ENCODE data around the gene MON1A. TPM values are rescaled to one million over a fixed set of nuclear protein-coding genes. Genes with fewer than 3 reads are reported as not detected.

MON1A gene
- total and polyA plus RNA-seq, 7 donors = 13.7 to 37.8 (median 15.9) TPM

DNA sequence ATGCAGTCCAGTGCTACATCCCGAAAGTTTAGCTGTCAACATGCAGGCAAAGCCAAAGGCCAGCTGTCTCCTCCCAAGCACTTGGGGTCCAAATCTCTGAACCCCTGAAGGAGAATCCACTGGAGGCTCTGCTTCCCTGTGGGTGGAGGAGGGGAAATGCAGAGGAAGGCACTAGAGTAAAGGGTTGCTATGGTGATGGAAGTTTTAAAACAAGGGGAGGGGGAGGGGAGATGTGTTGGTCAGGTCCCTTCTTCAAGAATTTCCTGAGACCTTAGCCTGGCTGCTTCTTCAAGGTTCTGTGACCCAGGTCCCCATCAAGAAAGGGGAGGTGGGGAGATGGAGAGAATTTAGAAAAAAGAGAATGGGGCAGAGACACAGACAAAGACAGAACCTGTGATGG lies 62.2 kb downstream of the MON1A start:
- WGBS, 3 donors = 74 to 81% (median 80%) methylated on average over 1 of the region's 1 CpG
- Histone ChIP-seq H3K27ac (no peak overlapping the region), H3K4me3 (no peak overlapping the region), H3K9me3 (no peaks in the 10 kb centered on the region), H3K27me3 (ENCODE audit: insufficient read depth in 3 of 3, low read length in 2 of 3) (peaks cover 0 to 33% (median 10%) of the 10 kb centered on the region in 3 donors), H3K4me1 (no peaks in the 10 kb centered on the region), H3K36me3 (ENCODE audit: insufficient read depth in 1 of 2, low read depth in 1 of 2) (no peaks in the 10 kb centered on the region)
- ATAC-seq (no peak), DNase-seq (no peak)
- TF ChIP-seq, protein P1, sequence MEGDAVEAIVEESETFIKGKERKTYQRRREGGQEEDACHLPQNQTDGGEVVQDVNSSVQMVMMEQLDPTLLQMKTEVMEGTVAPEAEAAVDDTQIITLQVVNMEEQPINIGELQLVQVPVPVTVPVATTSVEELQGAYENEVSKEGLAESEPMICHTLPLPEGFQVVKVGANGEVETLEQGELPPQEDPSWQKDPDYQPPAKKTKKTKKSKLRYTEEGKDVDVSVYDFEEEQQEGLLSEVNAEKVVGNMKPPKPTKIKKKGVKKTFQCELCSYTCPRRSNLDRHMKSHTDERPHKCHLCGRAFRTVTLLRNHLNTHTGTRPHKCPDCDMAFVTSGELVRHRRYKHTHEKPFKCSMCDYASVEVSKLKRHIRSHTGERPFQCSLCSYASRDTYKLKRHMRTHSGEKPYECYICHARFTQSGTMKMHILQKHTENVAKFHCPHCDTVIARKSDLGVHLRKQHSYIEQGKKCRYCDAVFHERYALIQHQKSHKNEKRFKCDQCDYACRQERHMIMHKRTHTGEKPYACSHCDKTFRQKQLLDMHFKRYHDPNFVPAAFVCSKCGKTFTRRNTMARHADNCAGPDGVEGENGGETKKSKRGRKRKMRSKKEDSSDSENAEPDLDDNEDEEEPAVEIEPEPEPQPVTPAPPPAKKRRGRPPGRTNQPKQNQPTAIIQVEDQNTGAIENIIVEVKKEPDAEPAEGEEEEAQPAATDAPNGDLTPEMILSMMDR (IDR thresholded peaks at IDR 0.05) = no peak
- intact Hi-C loops (cut with DNase I) = no loop called here

DNA sequence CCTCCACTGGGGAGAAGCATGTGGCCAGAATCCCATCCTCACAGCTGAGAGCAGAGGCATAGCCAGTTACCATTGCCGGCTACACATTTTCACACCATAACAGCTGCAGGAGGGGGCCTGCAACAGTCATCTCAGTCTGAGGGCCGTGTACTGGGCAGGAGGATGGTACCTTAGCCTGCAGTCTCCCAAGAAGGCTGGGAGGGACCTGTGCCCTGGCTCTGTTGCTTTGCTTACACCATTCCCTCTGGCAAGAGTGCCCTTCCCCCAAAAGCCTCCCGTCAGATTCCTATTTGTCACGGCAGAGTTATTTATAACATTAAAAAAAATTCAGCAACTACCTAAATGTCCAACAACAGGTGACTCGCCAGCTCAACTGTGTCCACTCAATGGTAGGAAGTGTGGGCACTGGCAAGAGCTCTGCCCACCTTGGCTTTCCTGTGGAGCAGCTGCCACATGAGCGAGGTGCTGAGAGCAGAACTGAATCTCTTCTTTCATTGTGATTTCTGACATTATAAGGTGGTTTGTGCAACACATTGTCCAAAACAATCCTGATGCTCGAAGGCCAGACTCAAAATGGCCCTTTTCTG lies 64.3 kb downstream of the MON1A start:
- Histone ChIP-seq H3K36me3 (ENCODE audit: insufficient read depth in 1 of 2, low read depth in 1 of 2) (no peaks in the 10 kb centered on the region), H3K4me1 (no peaks in the 10 kb centered on the region), H3K9me3 (no peaks in the 10 kb centered on the region), H3K27me3 (ENCODE audit: insufficient read depth in 3 of 3, low read length in 2 of 3) (peaks cover 0 to 23% (median 8%) of the 10 kb centered on the region in 3 donors), H3K27ac (no peak overlapping the region), H3K4me3 (no peak overlapping the region)
- no peak for DNase-seq
- TF ChIP-seq, protein P1 (IDR thresholded peaks at IDR 0.05) = no peak
- 29 to 36% (median 31%) methylated on average over 7 of the region's 7 CpGs for WGBS, 3 donors
- peak; percentile 48 to 55 (median 53) for ATAC-seq
- intact Hi-C loops (cut with DNase I) = no loop called here

DNA sequence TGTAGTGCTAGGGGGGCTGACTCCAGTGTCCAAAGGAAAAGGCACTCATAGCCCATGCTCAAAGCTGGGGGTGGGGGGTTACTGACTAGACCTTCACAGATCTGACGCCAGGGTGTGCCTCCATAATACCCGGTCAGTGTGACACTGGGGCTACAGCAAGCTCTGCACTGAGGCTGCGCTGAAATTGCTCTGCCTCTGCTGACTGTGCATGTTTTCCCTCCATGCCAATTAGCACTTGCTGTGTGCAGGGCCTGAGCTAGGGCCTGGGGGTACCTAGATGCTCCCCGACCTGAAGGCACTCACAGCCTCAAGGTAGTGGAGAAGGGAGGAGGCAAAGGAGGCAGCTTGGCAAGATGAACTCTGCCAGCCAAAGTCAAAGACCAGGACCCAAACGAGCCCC lies 65.1 kb downstream of the MON1A start:
- no peak overlapping the region for H3K4me3 ChIP-seq
- ATAC-seq (no peak), DNase-seq (no peak)
- TF ChIP-seq, protein P1 (IDR thresholded peaks at IDR 0.05) = no peak
- no peaks in the 10 kb centered on the region for H3K36me3 ChIP-seq (ENCODE audit: insufficient read depth in 1 of 2, low read depth in 1 of 2)
- H3K9me3 ChIP-seq = no peaks in the 10 kb centered on the region
- H3K27me3 ChIP-seq (ENCODE audit: insufficient read depth in 3 of 3, low read length in 2 of 3) = peaks cover 0 to 15% (median 6%) of the 10 kb centered on the region in 3 donors
- no peak overlapping the region for H3K27ac ChIP-seq
- intact Hi-C loops (cut with DNase I) = no loop called here
- 46 to 55% (median 51%) methylated on average over 5 of the region's 5 CpGs for WGBS, 3 donors
- no peaks in the 10 kb centered on the region for H3K4me1 ChIP-seq

DNA sequence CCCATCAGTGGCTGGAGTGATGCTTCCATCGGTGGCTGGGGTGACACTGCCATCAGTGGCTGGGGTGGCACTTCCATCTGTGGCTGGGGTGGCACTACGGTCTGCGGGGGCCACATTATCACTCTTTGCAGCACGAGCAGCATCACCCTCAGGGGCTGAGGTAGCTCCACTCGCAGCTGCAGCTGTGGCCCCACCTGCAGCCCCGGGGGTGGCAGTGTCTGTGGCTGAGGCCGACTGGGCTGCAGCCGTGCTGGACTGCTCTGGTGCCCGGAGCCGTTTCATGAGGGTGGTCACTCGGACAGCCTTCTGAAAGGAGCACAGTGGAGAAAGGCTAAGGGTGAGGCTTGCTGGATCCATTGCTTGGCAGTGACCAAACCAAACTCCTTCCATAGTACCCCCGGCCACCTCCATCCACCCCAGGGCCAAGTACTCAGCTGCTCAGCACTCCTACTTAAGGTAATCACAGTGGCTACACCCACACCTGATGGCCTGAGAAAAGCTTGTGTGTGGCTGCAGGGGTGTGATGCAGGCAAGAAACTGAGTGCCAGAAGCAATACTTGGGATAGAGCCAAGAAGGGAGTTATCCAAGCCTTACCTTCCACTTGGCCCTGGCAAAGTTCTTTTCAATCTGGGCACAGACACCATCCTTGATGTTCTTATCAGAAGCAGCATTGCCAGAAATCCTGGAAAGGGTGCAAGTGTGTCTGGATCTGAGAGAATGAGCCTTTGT lies 69.9 kb downstream of the MON1A start:
- intact Hi-C loops (cut with DNase I) = no loop called here
- H3K4me3 ChIP-seq = no peak overlapping the region
- 83 to 89% (median 83%) methylated on average over 12 of the region's 12 CpGs for WGBS, 3 donors

More for the DNA sequence above, 69.9 kb downstream of the MON1A start:
- TF ChIP-seq, protein P1 (IDR thresholded peaks at IDR 0.05) = no peak
- Histone ChIP-seq H3K27me3 (ENCODE audit: insufficient read depth in 3 of 3, low read length in 2 of 3) (peaks cover 0 to 2% (median 0%) of the 10 kb centered on the region in 3 donors), H3K27ac (no peak overlapping the region), H3K36me3 (ENCODE audit: insufficient read depth in 1 of 2, low read depth in 1 of 2) (no peaks in the 10 kb centered on the region), H3K9me3 (no peaks in the 10 kb centered on the region), H3K4me1 (no peaks in the 10 kb centered on the region)
- DNase-seq = no peak
- no peak for ATAC-seq

Other genes with a start within 250 kb of the MON1A start
- gene MST1, start 240.3 kb downstream of the MON1A start, total RNA-seq = 1 to 10 TPM; 3.2 to 7.0 (median 4.7) TPM
- gene MST1, start 240.3 kb downstream of the MON1A start, polyA plus RNA-seq = 1 to 10 TPM; 1.4 to 4.5 (median 2.0) TPM
- gene RNF123, start 240.3 kb downstream of the MON1A start, total RNA-seq = 100 to 1,000 TPM; 105 to 170 (median 146) TPM
- 10 to 100 TPM; 36.1 to 89.3 (median 76.9) TPM for gene RNF123, start 240.3 kb downstream of the MON1A start, polyA plus RNA-seq
- under 1 TPM in 1 of 4 donors, not detected in 3; 0.36 TPM for gene AMIGO3, start 210.1 kb downstream of the MON1A start, total RNA-seq
- gene AMIGO3, start 210.1 kb downstream of the MON1A start, polyA plus RNA-seq = under 1 TPM; 0.38 to 0.94 (median 0.49) TPM
- gene GMPPB, start 205.9 kb downstream of the MON1A start, total RNA-seq = 10 to 100 TPM in 2 of 4 donors, 1 to 10 TPM in 2; 9.3 to 14.5 (median 11.1) TPM
- gene GMPPB, start 205.9 kb downstream of the MON1A start, polyA plus RNA-seq = 10 to 100 TPM; 12.5 to 30.7 (median 22.2) TPM
- 10 to 100 TPM; 11.6 to 16.1 (median 13.1) TPM for gene IP6K1, start 143.3 kb downstream of the MON1A start, total RNA-seq
- 10 to 100 TPM in 1 of 3 donors, 1 to 10 TPM in 2; 9.1 to 15.5 (median 9.5) TPM for gene IP6K1, start 143.3 kb downstream of the MON1A start, polyA plus RNA-seq
- gene CDHR4, start 129.9 kb downstream of the MON1A start, total RNA-seq = not detected
- gene CDHR4, start 129.9 kb downstream of the MON1A start, polyA plus RNA-seq = under 1 TPM in 2 of 3 donors, not detected in 1; 0.03 to 0.28 TPM
- gene INKA1, start 126.5 kb downstream of the MON1A start, total RNA-seq = 10 to 100 TPM in 1 of 4 donors, 1 to 10 TPM in 3; 2.2 to 20.1 (median 3.6) TPM
- 1 to 10 TPM; 2.4 to 5.2 (median 3.6) TPM for gene INKA1, start 126.5 kb downstream of the MON1A start, polyA plus RNA-seq
- 10 to 100 TPM in 1 of 4 donors, 1 to 10 TPM in 3; 4.9 to 10.4 (median 7.3) TPM for gene UBA7, start 115.9 kb downstream of the MON1A start, total RNA-seq
- 1 to 10 TPM; 3.3 to 4.2 (median 4.1) TPM for gene UBA7, start 115.9 kb downstream of the MON1A start, polyA plus RNA-seq
- 1 to 10 TPM in 2 of 4 donors, under 1 TPM in 2; 0.36 to 1.2 (median 0.81) TPM for gene TRAIP, start 73.2 kb downstream of the MON1A start, total RNA-seq
- gene TRAIP, start 73.2 kb downstream of the MON1A start, polyA plus RNA-seq = 1 to 10 TPM; 1.3 to 4.6 (median 2.0) TPM
- gene CAMKV, start 59.9 kb downstream of the MON1A start, total RNA-seq = not detected
- gene CAMKV, start 59.9 kb downstream of the MON1A start, polyA plus RNA-seq = under 1 TPM in 1 of 3 donors, not detected in 2; 0.09 TPM
- 1 to 10 TPM in 1 of 4 donors, under 1 TPM in 3; 0.39 to 1.7 (median 0.70) TPM for gene MST1R, start 25.9 kb downstream of the MON1A start, total RNA-seq
- under 1 TPM; 0.38 to 0.95 (median 0.57) TPM for gene MST1R, start 25.9 kb downstream of the MON1A start, polyA plus RNA-seq
- gene RBM6, start 10.3 kb upstream of the MON1A start, total RNA-seq = 10 to 100 TPM; 21.6 to 41.0 (median 28.0) TPM
- gene RBM6, start 10.3 kb upstream of the MON1A start, polyA plus RNA-seq = 10 to 100 TPM; 28.3 to 42.8 (median 31.1) TPM
- gene RBM5, start 159.1 kb upstream of the MON1A start, total RNA-seq = 10 to 100 TPM; 35.6 to 61.4 (median 55.2) TPM
- gene RBM5, start 159.1 kb upstream of the MON1A start, polyA plus RNA-seq = 10 to 100 TPM; 30.7 to 35.0 (median 31.1) TPM
- 10 to 100 TPM in 3 of 4 donors, 1 to 10 TPM in 1; 7.0 to 13.7 (median 12.3) TPM for gene SEMA3F, start 225.5 kb upstream of the MON1A start, total RNA-seq
- gene SEMA3F, start 225.5 kb upstream of the MON1A start, polyA plus RNA-seq = 1 to 10 TPM; 4.7 to 7.6 (median 6.8) TPM